ENCODE results near the gene ENDOU. TPM values are rescaled to one million over a fixed set of nuclear protein-coding genes. Genes with fewer than 3 reads are reported as not detected.

The ENDOU gene
- total RNA-seq, 1 experiment from 2014 or later: not detected

- CTCF ChIA-PET: interaction anchor here (0.7 to 11.6 kb wide), 4 partner anchors 13 to 108 kb away, joined by 3 to 173 read pairs (median 20); no protein-coding TSS in a partner anchor
- H3K27me3 Mint-ChIP-seq (ENCODE audit: insufficient read depth, unreplicated experiment): no peaks in the 10 kb centered on the region
- peak; percentile 24 for DNase-seq (ENCODE audit: unreplicated experiment)
- peaks cover 17% of the 10 kb centered on the region for H3K4me1 Mint-ChIP-seq (ENCODE audit: insufficient read depth, unreplicated experiment)
- H3K36me3 Mint-ChIP-seq (ENCODE audit: insufficient read depth, unreplicated experiment): no peaks in the 10 kb centered on the region
- no peak for TF ChIP-seq CTCF (IDR thresholded peaks at IDR 0.05; ENCODE audit: unreplicated experiment)
- intact Hi-C loops (cut with micrococcal nuclease): no loop called here
- no TSS peak for BruUV-seq (replicated peaks)
- H3K4me3 Mint-ChIP-seq (ENCODE audit: unreplicated experiment): no peak overlapping the region
- POLR2A ChIA-PET: interaction anchor here (1.1 kb wide), 1 partner anchor 12 kb away, joined by 4 read pairs; no protein-coding TSS in a partner anchor
- no peaks in the 10 kb centered on the region for H3K9me3 Mint-ChIP-seq (ENCODE audit: unreplicated experiment)
- H3K27ac Mint-ChIP-seq (ENCODE audit: low read depth, unreplicated experiment): peak overlapping the region; percentile 33
Measured at GRCh38 chr12:47730341-47730744, 5.1 kb upstream of the ENDOU start.

- ChIA-PET POLR2A (no interaction called here), CTCF (interaction anchor here (1.0 to 11.6 kb wide), 3 partner anchors 8 to 14 kb away, joined by 4 to 173 read pairs (median 35); no protein-coding TSS in a partner anchor)
- BruUV-seq (replicated peaks): no TSS peak
- no peaks in the 10 kb centered on the region for H3K9me3 Mint-ChIP-seq (ENCODE audit: unreplicated experiment)
- no peaks in the 10 kb centered on the region for H3K36me3 Mint-ChIP-seq (ENCODE audit: insufficient read depth, unreplicated experiment)
- no peak for TF ChIP-seq CTCF (IDR thresholded peaks at IDR 0.05; ENCODE audit: unreplicated experiment)
- intact Hi-C loops (cut with micrococcal nuclease): no loop called here
- H3K4me3 Mint-ChIP-seq (ENCODE audit: unreplicated experiment): no peak overlapping the region
- no peak overlapping the region for H3K27ac Mint-ChIP-seq (ENCODE audit: low read depth, unreplicated experiment)
- no peak for DNase-seq (ENCODE audit: unreplicated experiment)
- peaks cover 17% of the 10 kb centered on the region for H3K4me1 Mint-ChIP-seq (ENCODE audit: insufficient read depth, unreplicated experiment)
- no peaks in the 10 kb centered on the region for H3K27me3 Mint-ChIP-seq (ENCODE audit: insufficient read depth, unreplicated experiment)
Measured at GRCh38 chr12:47729233-47729632, 3.9 kb upstream of the ENDOU start.

- H3K4me3 Mint-ChIP-seq (ENCODE audit: unreplicated experiment): no peak overlapping the region
- no TSS peak for BruUV-seq (replicated peaks)
Measured at GRCh38 chr12:47725893-47726292, 603 bp upstream of the ENDOU start.

More at GRCh38 chr12:47725893-47726292, 603 bp upstream of the ENDOU start:
- no peak for DNase-seq (ENCODE audit: unreplicated experiment)
- Mint-ChIP-seq H3K27ac (ENCODE audit: low read depth, unreplicated experiment) (no peak overlapping the region), H3K27me3 (ENCODE audit: insufficient read depth, unreplicated experiment) (no peaks in the 10 kb centered on the region), H3K9me3 (ENCODE audit: unreplicated experiment) (no peaks in the 10 kb centered on the region), H3K4me1 (ENCODE audit: insufficient read depth, unreplicated experiment) (peaks cover 17% of the 10 kb centered on the region), H3K36me3 (ENCODE audit: insufficient read depth, unreplicated experiment) (peaks cover 6% of the 10 kb centered on the region)
- CTCF ChIA-PET: interaction anchor here (1.4 to 11.6 kb wide), 3 partner anchors 11 to 54 kb away, joined by 4 to 173 read pairs (median 28); no protein-coding TSS in a partner anchor
- POLR2A ChIA-PET: no interaction called here
- intact Hi-C loops (cut with micrococcal nuclease): no loop called here
- TF ChIP-seq CTCF (IDR thresholded peaks at IDR 0.05; ENCODE audit: unreplicated experiment): no peak
